CD14-positive monocyte (primary cell): ENCODE results near the gene IL1RAPL1. TPM values are rescaled to one million over a fixed set of nuclear protein-coding genes. Genes with fewer than 3 reads are reported as not detected.

Experiments used
- DNase-seq, 3 donors: peaks; one replicate each; pipeline ENCODE4 v3.0.0-alpha.2; 2011 to 2022
- H2AFZ ChIP-seq: 2 replicates; pipeline ENCODE4 v1.6.0; 2012; ENCODE audit warnings: mild to moderate bottlenecking, low read depth, low read length, inconsistent platforms; ENCODE audit not compliant: insufficient read depth, poor library complexity, severe bottlenecking
- H3K27ac ChIP-seq, 2 donors: 1 replicate in 1 of 2; 2 replicates in 1 of 2; pipeline ENCODE4 v1.5.1; 2012 to 2013; ENCODE audit warnings: low read length in 2 of 2, control low read depth in 1 of 2, inconsistent platforms in 1 of 2, low read depth in 1 of 2, mild to moderate bottlenecking in 1 of 2
- H3K27me3 ChIP-seq, 2 donors: one replicate each; pipeline versions ENCODE4 v1.6.0 to v1.6.1; 2011 to 2013; ENCODE audit warnings: low read length in 2 of 2; ENCODE audit not compliant: control insufficient read depth in 2 of 2, insufficient read depth in 2 of 2
- H3K36me3 ChIP-seq, 2 donors: replicated peaks in 1 of 2; 1 replicate in 1 of 2; 2 replicates in 1 of 2; pipeline versions ENCODE4 v1.5.1 to v1.6.1; 2012 to 2013; ENCODE audit warnings: low read length in 2 of 2, control low read depth in 1 of 2, inconsistent platforms in 1 of 2, mild to moderate bottlenecking in 1 of 2; ENCODE audit not compliant: insufficient read depth in 2 of 2, control insufficient read depth in 1 of 2
- H3K4me1 ChIP-seq, 2 donors: 1 replicate in 1 of 2; 2 replicates in 1 of 2; pipeline versions ENCODE4 v1.5.1 to v1.6.1; 2012 to 2013; ENCODE audit warnings: low read length in 2 of 2, control low read depth in 1 of 2, inconsistent platforms in 1 of 2, mild to moderate bottlenecking in 1 of 2, moderate library complexity in 1 of 2; ENCODE audit not compliant: insufficient read depth in 2 of 2, control insufficient read depth in 1 of 2
- H3K4me2 ChIP-seq: replicated peaks from 2 replicates; pipeline ENCODE3; 2012; ENCODE audit warnings: low read length, moderate library complexity, mild to moderate bottlenecking; ENCODE audit not compliant: poor library complexity, severe bottlenecking; ENCODE audit errors: extremely low read depth
- H3K4me3 ChIP-seq, 3 experiments: fragments of 200-600 bp in 1 of 3; sonication (generic) in 1 of 3; replicated peaks in 1 of 3; 1 replicate in 2 of 3; 2 replicates in 1 of 3; pipeline ENCODE4 v1.5.1; 2011 to 2013; ENCODE audit warnings: low read length in 3 of 3, mild to moderate bottlenecking in 3 of 3, control low read depth in 2 of 3, low read depth in 2 of 3, inconsistent platforms in 1 of 3, moderate library complexity in 1 of 3
- H3K79me2 ChIP-seq: 2 replicates; pipeline ENCODE4 v1.6.0; 2012; ENCODE audit warnings: mild to moderate bottlenecking, control low read depth, inconsistent platforms, low read length, moderate library complexity; ENCODE audit not compliant: insufficient read depth
- H3K9ac ChIP-seq: 2 replicates; pipeline ENCODE4 v1.6.0; 2017; ENCODE audit warnings: low read length, mild to moderate bottlenecking; ENCODE audit not compliant: insufficient read depth, poor library complexity, severe bottlenecking
- H3K9me3 ChIP-seq, 2 donors: replicated peaks in 1 of 2; 1 replicate in 1 of 2; 2 replicates in 1 of 2; pipeline versions ENCODE4 v1.5.1 to v1.6.1; 2012 to 2013; ENCODE audit warnings: low read length in 2 of 2, control low read depth in 1 of 2; ENCODE audit not compliant: control insufficient read depth in 1 of 2, insufficient read depth in 1 of 2
- H4K20me1 ChIP-seq: 2 replicates; pipeline ENCODE4 v1.6.0; 2012; ENCODE audit warnings: mild to moderate bottlenecking, low read length, control low read depth, moderate library complexity; ENCODE audit not compliant: insufficient read depth
- H3K27ac Mint-ChIP-seq, 7 donors: one replicate each; pipeline ENCODE4 v1.8.0; 2020; ENCODE audit warnings: mild to moderate bottlenecking in 7 of 7, mixed read lengths in 7 of 7, moderate library complexity in 6 of 7, inconsistent platforms in 2 of 7
- H3K27me3 Mint-ChIP-seq, 3 donors: one replicate each; pipeline ENCODE4 v1.8.0; 2021 to 2022; ENCODE audit warnings: low read depth in 3 of 3, mild to moderate bottlenecking in 3 of 3, mixed read lengths in 3 of 3, moderate library complexity in 3 of 3, inconsistent platforms in 1 of 3
- H3K36me3 Mint-ChIP-seq, 2 donors: one replicate each; pipeline ENCODE4 v1.8.0; 2020; ENCODE audit warnings: mixed read lengths in 2 of 2, inconsistent platforms in 1 of 2, mild to moderate bottlenecking in 1 of 2
- H3K4me1 Mint-ChIP-seq: one replicate; pipeline ENCODE4 v1.8.0; 2020; ENCODE audit warnings: mild to moderate bottlenecking, mixed read lengths
- H3K4me3 Mint-ChIP-seq, 2 donors: one replicate each; pipeline ENCODE4 v1.8.0; 2020; ENCODE audit warnings: mild to moderate bottlenecking in 2 of 2, mixed read lengths in 2 of 2, moderate library complexity in 1 of 2
- H3K9me3 Mint-ChIP-seq, 7 donors: one replicate each; pipeline ENCODE4 v1.8.0; 2020 to 2022; ENCODE audit warnings: mixed read lengths in 7 of 7, mild to moderate bottlenecking in 6 of 7, moderate library complexity in 6 of 7, inconsistent platforms in 2 of 7
- WGBS: methylation state at CpG from one replicate; pipeline ENCODE4 v1.1.5; 2013; ENCODE audit warnings: missing lambda C conversion rate; ENCODE audit not compliant: insufficient coverage; 5-methylcytosine and 5-hydroxymethylcytosine counted together
- intact Hi-C, 2 donors: fragments of 100-400 bp; cut with micrococcal nuclease; formaldehyde crosslinking; loops; one replicate each; pipeline versions ENCODE4 v1.15.0 to v1.15.1; 2023
- polyA minus RNA-seq: library from RNA; depleted of rRNA, polyadenylated mRNA; stranded (reverse); fragments of >200 nt; gene quantifications from 2 replicates; pipeline ENCODE4 v1.2.3, GENCODE V29; 2012
- polyA plus RNA-seq, 3 donors: library from polyadenylated mRNA; depleted of rRNA in 1 of 3; unstranded in 2 of 3; stranded (reverse) in 1 of 3; fragments of 300-500 nt in 2 of 3; fragments of >200 nt in 1 of 3; fragmentation: Illumina TruSeq in 2 of 3; gene quantifications; 1 replicate in 2 of 3; 2 replicates in 1 of 3; pipeline ENCODE4 v1.2.3, GENCODE V29; 2012 to 2021
- total RNA-seq, 12 experiments: library from RNA in 1 of 12; stranded (reverse) in 1 of 12; fragments of 120-200 nt in 1 of 12; gene quantifications; one replicate each; pipeline ENCODE4 v1.2.4 and lab custom pipeline; 2013 to 2026; ENCODE audit warnings: mixed read lengths in 6 of 12, inconsistent platforms in 1 of 12
- TF ChIP-seq, protein P1 (sequence below): fragments of 200-600 bp; IDR thresholded peaks from one replicate; pipeline ENCODE4 v1.8.0; 2022; ENCODE audit warnings: antibody characterized with exemption, mild to moderate bottlenecking

The IL1RAPL1 gene
- total RNA-seq (2013): not detected
- polyA plus RNA-seq (not detected), polyA minus RNA-seq (not detected in 2 replicates), total RNA-seq (lab: John Stamatoyannopoulos, UW) (0 to 1.5 (median 0) reads per million in 11 experiments)

DNA sequence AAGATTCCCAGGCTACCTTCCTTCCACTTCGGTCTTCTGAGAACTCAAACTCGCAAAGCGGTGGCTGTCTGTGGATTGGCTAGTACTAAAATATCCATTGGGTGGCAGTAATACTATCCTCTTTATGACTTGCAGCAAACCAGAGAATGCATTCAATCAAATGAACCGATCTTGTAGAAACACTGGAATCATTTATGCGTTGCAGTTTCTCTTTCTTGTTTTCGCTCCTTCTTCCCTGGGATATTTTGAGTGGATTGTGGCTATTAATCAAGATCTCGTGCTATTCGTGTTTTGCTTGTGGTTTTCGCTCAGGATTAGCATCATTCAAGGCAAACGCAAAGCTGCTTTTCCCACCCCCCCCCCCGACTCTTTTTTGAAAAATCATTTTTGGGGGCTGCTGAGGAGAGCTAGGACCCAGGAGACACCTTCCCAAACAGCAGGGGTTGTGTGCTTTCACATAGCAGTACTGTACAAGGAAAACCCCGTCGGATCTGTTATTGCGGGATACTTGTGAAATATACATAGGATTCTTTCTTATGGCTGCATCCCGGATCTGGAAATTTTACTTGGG is at the start of gene IL1RAPL1:
TSS of gene IL1RAPL1 (plus strand) at position 466 of the 571 bp plus-strand sequence.
- H3K4me2 ChIP-seq: no peak within 1 kb of the TSS
- no peak within 1 kb of the TSS for H3K4me3 ChIP-seq
- peaks cover 30% of the 10 kb centered on the region in 2 donors for H3K27me3 ChIP-seq
- no CpG with 5 or more reads among the region's 15 CpGs for WGBS
- DNase-seq: no peak
- TF ChIP-seq, protein P1, sequence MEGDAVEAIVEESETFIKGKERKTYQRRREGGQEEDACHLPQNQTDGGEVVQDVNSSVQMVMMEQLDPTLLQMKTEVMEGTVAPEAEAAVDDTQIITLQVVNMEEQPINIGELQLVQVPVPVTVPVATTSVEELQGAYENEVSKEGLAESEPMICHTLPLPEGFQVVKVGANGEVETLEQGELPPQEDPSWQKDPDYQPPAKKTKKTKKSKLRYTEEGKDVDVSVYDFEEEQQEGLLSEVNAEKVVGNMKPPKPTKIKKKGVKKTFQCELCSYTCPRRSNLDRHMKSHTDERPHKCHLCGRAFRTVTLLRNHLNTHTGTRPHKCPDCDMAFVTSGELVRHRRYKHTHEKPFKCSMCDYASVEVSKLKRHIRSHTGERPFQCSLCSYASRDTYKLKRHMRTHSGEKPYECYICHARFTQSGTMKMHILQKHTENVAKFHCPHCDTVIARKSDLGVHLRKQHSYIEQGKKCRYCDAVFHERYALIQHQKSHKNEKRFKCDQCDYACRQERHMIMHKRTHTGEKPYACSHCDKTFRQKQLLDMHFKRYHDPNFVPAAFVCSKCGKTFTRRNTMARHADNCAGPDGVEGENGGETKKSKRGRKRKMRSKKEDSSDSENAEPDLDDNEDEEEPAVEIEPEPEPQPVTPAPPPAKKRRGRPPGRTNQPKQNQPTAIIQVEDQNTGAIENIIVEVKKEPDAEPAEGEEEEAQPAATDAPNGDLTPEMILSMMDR: no peak
- H3K27ac ChIP-seq: no peak within 1 kb of the TSS
- H3K36me3 ChIP-seq: no peaks in the 10 kb centered on the region
- no peaks in the 10 kb centered on the region for H3K79me2 ChIP-seq
- H3K9me3 ChIP-seq: no peaks in the 10 kb centered on the region
- H3K27me3 Mint-ChIP-seq: peaks cover 0 to 8% (median 0%) of the 10 kb centered on the region in 3 donors
- no peak within 1 kb of the TSS for H3K27ac Mint-ChIP-seq
- H3K36me3 Mint-ChIP-seq: no peaks in the 10 kb centered on the region
- no peak within 1 kb of the TSS for H3K9ac ChIP-seq
- no peak within 1 kb of the TSS for H2AFZ ChIP-seq
- H3K4me1 ChIP-seq: no peaks in the 10 kb centered on the region
- no peaks in the 10 kb centered on the region for H3K4me1 Mint-ChIP-seq
- peaks cover 0 to 3% (median 0%) of the 10 kb centered on the region in 7 donors for H3K9me3 Mint-ChIP-seq
- intact Hi-C loops: no loop called here
- H4K20me1 ChIP-seq: no peaks in the 10 kb centered on the region
- H3K4me3 Mint-ChIP-seq: no peak within 1 kb of the TSS

DNA sequence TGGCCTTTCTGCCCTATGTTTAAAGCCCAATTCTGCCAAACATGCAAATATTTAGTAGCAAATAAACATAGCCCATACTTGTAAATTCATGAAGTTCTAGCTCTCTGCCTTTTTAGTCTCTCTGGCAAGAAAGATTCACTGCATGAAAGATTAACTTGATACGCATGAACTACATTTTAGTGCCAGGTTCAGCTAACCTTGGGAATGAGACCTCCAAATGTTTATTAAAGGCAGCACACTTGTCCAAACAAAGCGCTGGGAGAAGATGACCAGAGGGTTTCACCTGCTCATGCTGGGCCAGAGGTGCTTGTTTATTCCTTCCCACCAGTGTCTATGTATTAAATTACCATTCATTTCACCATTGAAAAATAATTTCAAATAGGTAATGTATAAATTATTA is 44.5 kb upstream of the IL1RAPL1 start:
- H3K4me3 Mint-ChIP-seq: no peak overlapping the region
- intact Hi-C loops: no loop called here

More for the DNA sequence above, 44.5 kb upstream of the IL1RAPL1 start:
- Histone ChIP-seq H4K20me1 (no peaks in the 10 kb centered on the region), H3K36me3 (no peaks in the 10 kb centered on the region), H3K27ac (no peak overlapping the region), H3K27me3 (no peaks in the 10 kb centered on the region), H3K4me1 (no peaks in the 10 kb centered on the region), H3K79me2 (no peaks in the 10 kb centered on the region), H3K9ac (no peak overlapping the region), H3K4me2 (no peak overlapping the region), H3K4me3 (no peak overlapping the region), H2AFZ (no peak overlapping the region), H3K9me3 (peaks cover 0 to 3% of the 10 kb centered on the region in 2 donors)
- H3K9me3 Mint-ChIP-seq: peaks cover 0 to 6% (median 2%) of the 10 kb centered on the region in 7 donors
- no peak overlapping the region for H3K27ac Mint-ChIP-seq
- TF ChIP-seq, protein P1: no peak
- no peak for DNase-seq
- no peaks in the 10 kb centered on the region for H3K36me3 Mint-ChIP-seq
- 86% methylated on average over 1 of the region's 2 CpGs for WGBS
- H3K4me1 Mint-ChIP-seq: no peaks in the 10 kb centered on the region
- no peaks in the 10 kb centered on the region for H3K27me3 Mint-ChIP-seq
